ENCODE results near the gene NUDT19. TPM values are rescaled to one million over a fixed set of nuclear protein-coding genes. Genes with fewer than 3 reads are reported as not detected.

Gene NUDT19
- total RNA-seq, 1 experiment from 2014 or later = 6.1 TPM

GRCh38 chr19:32719611-32720059 lies 28.0 kb downstream of the NUDT19 start, which contains the start of gene TDRD12:
TDRD12 (plus strand) TSS chr19:32719767; CDS start chr19:32720073, 306 bp downstream.
- H3K27ac ChIP-seq (ENCODE audit: insufficient read length, low read depth, low read length) = no peak within 1 kb of the TSS
- H2BK20ac ChIP-seq (ENCODE audit: low read depth, low read length, poor library complexity, severe bottlenecking) = no peak within 1 kb of the TSS
- no peak within 1 kb of the TSS for H4K5ac ChIP-seq (ENCODE audit: insufficient read length, low read depth, low read length)
- WGBS (ENCODE audit: extremely low coverage, insufficient read length, low lambda C conversion rate) = no CpG with 5 or more reads among the region's 44 CpGs
- no peaks in the 10 kb centered on the region for H3K4me1 ChIP-seq (ENCODE audit: insufficient read depth, low read length)
- H2AK5ac ChIP-seq (ENCODE audit: insufficient read length, low read length) = no peak within 1 kb of the TSS
- no peak within 1 kb of the TSS for H2BK15ac ChIP-seq (ENCODE audit: low read depth, low read length)
- H2BK12ac ChIP-seq (ENCODE audit: insufficient read length, low read depth, low read length) = no peak within 1 kb of the TSS
- H2BK5ac ChIP-seq (ENCODE audit: insufficient read length, low read length) = no peak within 1 kb of the TSS
- no peaks in the 10 kb centered on the region for H3K23me2 ChIP-seq (ENCODE audit: insufficient read length, low read depth, low read length, poor library complexity, severe bottlenecking)
- H3K4ac ChIP-seq (ENCODE audit: low read depth, low read length) = no peak within 1 kb of the TSS
- H3K27ac Mint-ChIP-seq = 0 out of 7 replicates have a peak within 1 kb of the TSS, but pooled peaks of 1 of the 3 experiments have one; percentile 58
- no peak within 1 kb of the TSS for H3K4me3 Mint-ChIP-seq
- no peaks in the 10 kb centered on the region for H3K79me2 ChIP-seq (ENCODE audit: insufficient read depth, low read length)
- H2BK120ac ChIP-seq (ENCODE audit: low read depth, low read length, poor library complexity, severe bottlenecking) = no peak within 1 kb of the TSS
- peak; percentile 62; the same call in 2 of the 3 replicates for TF ChIP-seq CTCF (conservative IDR thresholded peaks at IDR 0.05)
- no peak within 1 kb of the TSS for H3K9ac ChIP-seq (ENCODE audit: extremely low read depth, insufficient read length, low read length)
- H3K27me3 ChIP-seq (ENCODE audit: insufficient read depth, low read length) = no peaks in the 10 kb centered on the region
- H4K91ac ChIP-seq (ENCODE audit: insufficient read length, low read depth, low read length) = no peak within 1 kb of the TSS
- no peak within 1 kb of the TSS for H3K56ac ChIP-seq (ENCODE audit: insufficient read length, low read depth, low read length)
- no peak within 1 kb of the TSS for H2AFZ ChIP-seq (ENCODE audit: low read length)
- no peak within 1 kb of the TSS for H3K4me2 ChIP-seq (ENCODE audit: insufficient read depth, insufficient read length, low read length)
- H3K79me1 ChIP-seq (ENCODE audit: insufficient read depth, low read depth, low read length, poor library complexity, severe bottlenecking) = no peaks in the 10 kb centered on the region
- peak; percentile 68 for DNase-seq
- no peaks in the 10 kb centered on the region for H3K9me3 ChIP-seq (ENCODE audit: control insufficient read depth, low read depth, low read length)
- H3K4me1 Mint-ChIP-seq = peaks cover 5 to 11% of the 10 kb centered on the region in 2 experiments
- no peaks in the 10 kb centered on the region for H3K27me3 Mint-ChIP-seq (ENCODE audit: low read depth)
- peaks cover 0 to 5% of the 10 kb centered on the region in 2 experiments; a peak in 1 of 5 replicates for H3K9me3 Mint-ChIP-seq
- H3K23ac ChIP-seq (ENCODE audit: insufficient read length, low read depth, low read length) = no peak within 1 kb of the TSS
- peaks cover 0 to 2% (median 0%) of the 10 kb centered on the region in 3 experiments; a peak in 3 of 7 replicates for H3K36me3 Mint-ChIP-seq (ENCODE audit: insufficient read depth in 1 of 3, low read depth in 3 of 3)
- no peak within 1 kb of the TSS for H3T11ph ChIP-seq (ENCODE audit: low read length)
- no peak within 1 kb of the TSS for H4K8ac ChIP-seq (replicated peaks; ENCODE audit: insufficient read length, low read depth, low read length)
- peak within 1 kb of the TSS; percentile 26 for H3K18ac ChIP-seq (ENCODE audit: insufficient read length, low read depth, low read length)
- no peaks in the 10 kb centered on the region for H4K20me1 ChIP-seq (ENCODE audit: control insufficient read depth, insufficient read depth, insufficient read length)
- H3K14ac ChIP-seq (ENCODE audit: insufficient read depth, low read length) = no peak within 1 kb of the TSS
